ENCODE results near the gene DIS3L2. TPM values are rescaled to one million over a fixed set of nuclear protein-coding genes. Genes with fewer than 3 reads are reported as not detected.

DIS3L2 gene
- total and polyA plus RNA-seq, 2 of the 4 experiments (the other 2 are of a cell fraction), result 14.7 to 19.2 TPM

DNA sequence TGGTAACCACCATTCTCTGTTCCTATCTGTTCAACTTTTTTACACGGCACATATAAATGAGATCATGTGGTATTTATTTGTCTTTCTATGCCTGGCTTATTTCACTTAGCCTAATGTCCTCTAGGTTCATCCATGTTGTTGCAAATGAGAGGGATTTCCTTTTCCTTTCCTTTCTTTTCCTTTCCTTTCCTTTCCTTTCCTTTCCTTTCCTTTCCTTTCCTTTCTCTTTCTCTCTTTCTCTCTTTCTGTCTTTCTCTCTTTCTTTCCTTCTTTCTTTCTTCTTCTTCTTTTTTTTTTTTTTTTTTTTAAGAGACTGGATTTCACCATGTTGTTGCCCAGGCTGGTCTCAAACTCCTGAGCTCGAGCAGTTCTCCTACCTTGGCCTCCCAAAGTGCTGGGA, 38.9 kb downstream of the DIS3L2 start:
- Histone ChIP-seq H3K36me3 (ENCODE audit: control insufficient read depth, insufficient read depth, low read length) (no peaks in the 10 kb centered on the region), H2BK15ac (ENCODE audit: low read depth, low read length) (no peak overlapping the region), H4K20me1 (ENCODE audit: insufficient read depth, low read length) (peaks cover 13% of the 10 kb centered on the region; the same call in 1 of the 2 replicates), H2AK9ac (replicated peaks; ENCODE audit: low read depth, low read length, poor library complexity) (no peak overlapping the region), H3K79me1 (ENCODE audit: low read depth in 1 of 2, low read length in 2 of 2) (peaks cover 21 to 24% of the 10 kb centered on the region in 2 experiments; a peak in 2 of 4 replicates), H2AK5ac (ENCODE audit: low read depth, low read length) (no peak overlapping the region), H4K91ac (ENCODE audit: insufficient read depth, low read depth, low read length) (no peak overlapping the region), H3K4me3 (ENCODE audit: insufficient read depth, low read depth, low read length) (no peak overlapping the region), H3K9ac (ENCODE audit: low read depth, low read length) (no peak overlapping the region), H4K8ac (ENCODE audit: low read depth in 2 of 2, low read length in 2 of 2) (no peak overlapping the region), H3K4ac (ENCODE audit: low read depth, low read length) (no peak overlapping the region), H3K56ac (ENCODE audit: extremely low read depth, insufficient read depth, low read length) (no peak overlapping the region), H3K23ac (ENCODE audit: low read depth, low read length) (no peak overlapping the region), H2BK120ac (ENCODE audit: low read depth, low read length) (no peak overlapping the region), H4K5ac (ENCODE audit: low read depth, low read length) (no peak overlapping the region), H3K9me3 (ENCODE audit: control insufficient read depth, insufficient read depth, low read length) (no peaks in the 10 kb centered on the region), H3K9me1 (ENCODE audit: insufficient read depth, low read length) (no peaks in the 10 kb centered on the region; the same call in 1 of the 2 replicates), H3K4me1 (ENCODE audit: control insufficient read depth, insufficient read depth, low read length) (no peaks in the 10 kb centered on the region), H2BK20ac (ENCODE audit: low read depth, low read length) (no peak overlapping the region), H3K27me3 (ENCODE audit: control insufficient read depth, insufficient read depth, low read length) (no peaks in the 10 kb centered on the region), H3K14ac (replicated peaks; ENCODE audit: low read depth, low read length) (no peak overlapping the region), H3K4me2 (ENCODE audit: low read depth, low read length) (no peak overlapping the region), H3K27ac (ENCODE audit: insufficient read depth, low read length) (no peak overlapping the region), H2AFZ (replicated peaks; ENCODE audit: low read length, poor library complexity) (no peak overlapping the region), H3K18ac (ENCODE audit: low read depth, low read length) (no peak overlapping the region), H2BK5ac (ENCODE audit: low read depth, low read length, poor library complexity, severe bottlenecking) (no peak overlapping the region)
- ChIA-PET CTCF (no interaction called here), POLR2A (ENCODE audit: unreplicated experiment) (no interaction called here)
- in situ Hi-C loops (cut with MboI; ENCODE audit: low sequenced_read_pairs), result no loop called here
- BruUV-seq (replicated peaks), result no TSS peak
- intact Hi-C loops (cut with micrococcal nuclease), result no loop called here
- dilution Hi-C loops (cut with HindIII; ENCODE audit: low sequenced_read_pairs, unreplicated experiment), result no loop called here
- TF ChIP-seq POLR2A (IDR thresholded peaks at IDR 0.05; ENCODE audit: low read depth, low read length) (no peak), RCOR1 (IDR thresholded peaks at IDR 0.05; ENCODE audit: insufficient replicate concordance, low read length) (no peak), MAFK (IDR thresholded peaks at IDR 0.05; ENCODE audit: low read depth, low read length) (no peak), RAD21 (IDR thresholded peaks at IDR 0.05; ENCODE audit: low read length) (no peak), MAZ (IDR thresholded peaks at IDR 0.05; ENCODE audit: borderline replicate concordance, low read depth, low read length) (no peak), CEBPB (IDR thresholded peaks at IDR 0.05; ENCODE audit: low read depth, low read length) (no peak)
- TF ChIP-seq, protein P1, sequence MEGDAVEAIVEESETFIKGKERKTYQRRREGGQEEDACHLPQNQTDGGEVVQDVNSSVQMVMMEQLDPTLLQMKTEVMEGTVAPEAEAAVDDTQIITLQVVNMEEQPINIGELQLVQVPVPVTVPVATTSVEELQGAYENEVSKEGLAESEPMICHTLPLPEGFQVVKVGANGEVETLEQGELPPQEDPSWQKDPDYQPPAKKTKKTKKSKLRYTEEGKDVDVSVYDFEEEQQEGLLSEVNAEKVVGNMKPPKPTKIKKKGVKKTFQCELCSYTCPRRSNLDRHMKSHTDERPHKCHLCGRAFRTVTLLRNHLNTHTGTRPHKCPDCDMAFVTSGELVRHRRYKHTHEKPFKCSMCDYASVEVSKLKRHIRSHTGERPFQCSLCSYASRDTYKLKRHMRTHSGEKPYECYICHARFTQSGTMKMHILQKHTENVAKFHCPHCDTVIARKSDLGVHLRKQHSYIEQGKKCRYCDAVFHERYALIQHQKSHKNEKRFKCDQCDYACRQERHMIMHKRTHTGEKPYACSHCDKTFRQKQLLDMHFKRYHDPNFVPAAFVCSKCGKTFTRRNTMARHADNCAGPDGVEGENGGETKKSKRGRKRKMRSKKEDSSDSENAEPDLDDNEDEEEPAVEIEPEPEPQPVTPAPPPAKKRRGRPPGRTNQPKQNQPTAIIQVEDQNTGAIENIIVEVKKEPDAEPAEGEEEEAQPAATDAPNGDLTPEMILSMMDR (conservative IDR thresholded peaks at IDR 0.05; ENCODE audit: low read depth, low read length), result no peak
- TF ChIP-seq, protein P2, sequence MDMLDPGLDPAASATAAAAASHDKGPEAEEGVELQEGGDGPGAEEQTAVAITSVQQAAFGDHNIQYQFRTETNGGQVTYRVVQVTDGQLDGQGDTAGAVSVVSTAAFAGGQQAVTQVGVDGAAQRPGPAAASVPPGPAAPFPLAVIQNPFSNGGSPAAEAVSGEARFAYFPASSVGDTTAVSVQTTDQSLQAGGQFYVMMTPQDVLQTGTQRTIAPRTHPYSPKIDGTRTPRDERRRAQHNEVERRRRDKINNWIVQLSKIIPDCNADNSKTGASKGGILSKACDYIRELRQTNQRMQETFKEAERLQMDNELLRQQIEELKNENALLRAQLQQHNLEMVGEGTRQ (IDR thresholded peaks at IDR 0.05; ENCODE audit: low read depth, low read length), result no peak
- ATAC-seq (ENCODE audit: low read depth) (no peak), DNase-seq (no peak)
- no CpG with 5 or more reads among the region's 2 CpGs for WGBS, 2 experiments (ENCODE audit: extremely low coverage in 2 of 2, insufficient read length in 1 of 2)
